Measurements from ENCODE around the gene PDE11A.

The PDE11A gene

DNA sequence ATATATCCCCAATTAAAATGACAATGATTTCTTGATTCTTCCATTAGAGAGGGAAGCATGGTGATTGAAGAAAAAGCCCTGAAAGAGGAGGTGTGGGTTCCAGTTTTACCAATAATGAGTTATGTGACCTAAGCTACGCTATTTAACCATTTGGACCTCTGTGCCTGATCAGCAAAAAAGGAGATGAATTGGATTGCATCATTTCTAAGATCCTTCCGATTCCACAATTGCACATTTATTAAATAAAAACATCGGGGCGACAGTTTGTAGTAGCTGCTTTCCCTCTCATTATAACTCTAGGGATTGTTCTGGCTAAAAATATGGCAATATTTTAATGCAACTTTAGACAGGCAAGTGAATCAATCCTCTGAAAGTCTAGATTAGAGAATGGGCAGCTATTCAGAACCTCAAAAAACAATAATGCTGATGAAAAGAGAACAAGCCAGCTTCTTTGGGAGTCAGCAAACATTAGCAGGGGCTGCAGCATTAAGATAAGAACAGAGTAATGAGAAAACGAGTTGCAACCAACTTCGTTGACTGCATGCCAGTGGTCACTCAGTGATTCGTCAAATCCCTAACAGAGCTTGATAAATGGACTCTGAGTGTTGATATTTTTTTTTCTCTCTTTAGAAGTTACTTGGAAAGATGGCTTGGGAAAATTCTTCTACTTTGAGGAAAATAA, 378.8 kb downstream of the PDE11A start:
- Histone ChIP-seq H3K27me3 (ENCODE audit: insufficient read depth, low read length) (no peaks in the 10 kb centered on the region), H3K4me3 (ENCODE audit: low read length) (no peak overlapping the region)

DNA sequence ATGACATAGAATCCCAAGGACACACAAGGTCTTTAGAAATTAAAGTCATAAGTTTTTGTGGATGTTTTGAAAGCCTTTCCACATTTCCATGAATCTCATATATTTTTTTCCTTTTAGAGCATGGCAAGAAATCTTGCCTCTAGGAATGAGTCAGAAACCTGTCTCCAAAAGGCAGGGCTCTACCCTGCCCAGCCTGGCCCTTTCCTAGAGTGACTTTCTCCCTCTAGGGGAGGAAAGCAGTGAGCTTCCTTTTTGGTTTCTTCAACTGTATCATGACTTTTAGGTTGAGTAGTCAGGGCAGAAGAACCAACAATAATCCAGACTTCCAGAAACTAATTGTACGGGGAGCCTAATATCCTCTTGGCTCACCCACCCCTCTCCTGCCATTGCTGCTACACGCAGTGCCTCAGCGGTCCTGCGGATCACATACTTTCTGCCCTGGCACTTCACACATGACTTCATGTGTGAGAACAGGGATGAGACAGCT, 379.8 kb downstream of the PDE11A start:
- Histone ChIP-seq H3K4me3 (ENCODE audit: low read length) (no peak overlapping the region), H2AFZ (ENCODE audit: low read depth, low read length) (no peak overlapping the region), H3K36me3 (ENCODE audit: insufficient read depth, low read length) (no peaks in the 10 kb centered on the region), H3K9me3 (ENCODE audit: low read length) (no peaks in the 10 kb centered on the region), H3K27me3 (ENCODE audit: insufficient read depth, low read length) (no peaks in the 10 kb centered on the region), H3K4me1 (ENCODE audit: insufficient read depth, low read length) (no peaks in the 10 kb centered on the region)

More for the DNA sequence above, 378.8 kb downstream of the PDE11A start:
- Histone ChIP-seq H3K4me1 (ENCODE audit: insufficient read depth, low read length) (no peaks in the 10 kb centered on the region), H3K9me3 (ENCODE audit: low read length) (no peaks in the 10 kb centered on the region), H3K36me3 (ENCODE audit: insufficient read depth, low read length) (no peaks in the 10 kb centered on the region), H2AFZ (ENCODE audit: low read depth, low read length) (no peak overlapping the region)

DNA sequence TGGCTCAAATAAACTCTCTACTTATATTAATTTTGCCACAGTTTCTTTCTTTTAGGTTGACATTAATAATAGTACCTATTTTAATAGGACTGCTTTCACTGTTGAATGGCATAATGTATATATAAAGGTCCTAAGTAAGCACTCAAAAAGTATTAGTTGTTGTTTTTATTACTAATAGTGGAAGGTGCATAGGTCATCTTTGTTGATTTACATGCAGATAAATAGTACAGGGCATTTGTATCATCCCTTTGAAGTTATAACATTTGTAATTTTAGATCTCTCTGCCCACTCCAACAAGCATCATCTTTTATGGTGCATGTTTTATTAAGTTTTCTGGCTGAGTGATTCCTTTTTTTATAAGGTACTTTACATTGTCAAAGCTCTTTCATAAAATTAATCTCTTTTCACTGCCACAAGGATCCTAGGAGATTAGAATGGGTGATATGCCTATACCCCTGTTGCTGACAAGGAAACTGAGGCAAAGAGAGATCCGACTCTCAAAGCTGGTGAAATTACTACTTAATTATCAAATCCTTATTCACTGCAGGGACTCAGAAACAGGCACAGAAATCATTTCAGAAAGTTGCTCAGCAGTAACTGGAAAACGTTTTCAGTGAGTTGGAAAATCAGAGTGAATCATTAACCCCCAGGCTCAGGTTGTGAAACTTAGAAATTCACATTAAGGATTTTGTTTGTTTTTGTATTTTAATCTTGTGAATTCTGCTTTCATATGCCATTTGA, 380.4 kb downstream of the PDE11A start:
- no peaks in the 10 kb centered on the region for H3K9me3 ChIP-seq (ENCODE audit: low read length)
- no peaks in the 10 kb centered on the region for H3K4me1 ChIP-seq (ENCODE audit: insufficient read depth, low read length)
- H3K4me3 ChIP-seq (ENCODE audit: low read length), result no peak overlapping the region

DNA sequence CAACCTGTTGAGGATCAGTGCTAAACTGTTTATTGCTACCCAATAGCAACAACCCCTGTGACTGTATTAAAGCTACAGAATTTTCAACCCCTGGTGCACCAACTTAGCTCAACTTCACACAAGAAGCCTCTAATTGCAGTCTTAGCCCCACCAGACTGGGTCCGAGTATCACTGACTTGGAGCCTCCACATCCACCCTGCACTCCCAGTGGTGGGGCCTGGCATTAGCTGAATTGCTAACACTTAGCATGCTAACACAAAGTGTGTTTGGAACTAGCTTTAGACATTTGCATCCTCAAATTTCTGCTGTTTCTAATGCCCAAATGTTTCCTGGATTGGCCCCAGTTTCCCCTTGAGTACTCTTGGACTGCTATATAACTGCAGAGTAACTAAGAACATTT, 381.4 kb downstream of the PDE11A start:
- Histone ChIP-seq H3K27me3 (ENCODE audit: insufficient read depth, low read length) (no peaks in the 10 kb centered on the region), H3K4me1 (ENCODE audit: insufficient read depth, low read length) (no peaks in the 10 kb centered on the region), H2AFZ (ENCODE audit: low read depth, low read length) (no peak overlapping the region), H3K36me3 (ENCODE audit: insufficient read depth, low read length) (no peaks in the 10 kb centered on the region), H3K9me3 (ENCODE audit: low read length) (no peaks in the 10 kb centered on the region), H3K4me3 (ENCODE audit: low read length) (no peak overlapping the region)

More for the DNA sequence above, 380.4 kb downstream of the PDE11A start:
- Histone ChIP-seq H2AFZ (ENCODE audit: low read depth, low read length) (no peak overlapping the region), H3K36me3 (ENCODE audit: insufficient read depth, low read length) (no peaks in the 10 kb centered on the region), H3K27me3 (ENCODE audit: insufficient read depth, low read length) (no peaks in the 10 kb centered on the region)

DNA sequence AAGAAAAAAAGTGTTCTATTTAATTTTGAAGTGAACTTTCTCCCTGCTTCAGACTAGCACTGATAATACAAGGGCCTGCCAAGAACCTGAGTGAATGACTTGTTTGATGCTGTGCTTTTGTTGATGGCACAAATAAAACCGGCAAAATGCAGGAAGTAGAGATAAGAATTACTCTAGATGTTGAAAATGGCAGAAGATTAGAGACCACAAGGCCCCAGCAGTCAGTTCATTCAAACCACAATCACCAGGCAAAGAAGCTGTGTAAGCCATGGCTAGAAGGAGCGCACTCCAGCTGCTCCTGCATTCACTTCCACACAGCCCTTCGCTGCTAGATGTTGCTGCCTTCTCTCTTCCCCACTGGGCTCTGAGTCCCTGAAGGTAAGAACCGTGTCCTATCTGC, 383.0 kb downstream of the PDE11A start:
- Histone ChIP-seq H3K4me3 (ENCODE audit: low read length) (no peak overlapping the region), H3K4me1 (ENCODE audit: insufficient read depth, low read length) (no peaks in the 10 kb centered on the region), H2AFZ (ENCODE audit: low read depth, low read length) (no peak overlapping the region), H3K9me3 (ENCODE audit: low read length) (no peaks in the 10 kb centered on the region), H3K36me3 (ENCODE audit: insufficient read depth, low read length) (no peaks in the 10 kb centered on the region), H3K27me3 (ENCODE audit: insufficient read depth, low read length) (no peaks in the 10 kb centered on the region)

DNA sequence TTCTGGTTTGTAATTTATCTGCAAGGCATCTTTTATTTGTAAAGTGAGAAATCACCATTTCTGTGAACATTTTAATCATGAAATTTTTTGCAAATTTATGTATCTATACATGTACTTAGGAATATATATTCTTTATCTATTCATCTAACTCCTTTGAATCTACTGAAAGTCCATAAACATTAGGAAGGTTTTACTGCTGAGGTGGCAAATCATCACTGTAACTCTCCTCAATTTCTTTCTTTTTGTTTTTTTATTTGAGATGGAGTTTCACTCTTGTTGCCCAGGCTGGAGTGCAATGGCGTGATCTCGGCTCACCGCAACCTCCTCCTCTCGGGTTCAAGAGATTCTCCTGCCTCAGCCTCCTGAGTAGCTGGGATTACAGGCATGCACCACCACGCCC, 383.7 kb downstream of the PDE11A start:
- H3K27me3 ChIP-seq (ENCODE audit: insufficient read depth, low read length), result no peaks in the 10 kb centered on the region
- no peak overlapping the region for H3K4me3 ChIP-seq (ENCODE audit: low read length)
- no peaks in the 10 kb centered on the region for H3K9me3 ChIP-seq (ENCODE audit: low read length)
- no peaks in the 10 kb centered on the region for H3K4me1 ChIP-seq (ENCODE audit: insufficient read depth, low read length)
- H2AFZ ChIP-seq (ENCODE audit: low read depth, low read length), result no peak overlapping the region
- H3K36me3 ChIP-seq (ENCODE audit: insufficient read depth, low read length), result no peaks in the 10 kb centered on the region

DNA sequence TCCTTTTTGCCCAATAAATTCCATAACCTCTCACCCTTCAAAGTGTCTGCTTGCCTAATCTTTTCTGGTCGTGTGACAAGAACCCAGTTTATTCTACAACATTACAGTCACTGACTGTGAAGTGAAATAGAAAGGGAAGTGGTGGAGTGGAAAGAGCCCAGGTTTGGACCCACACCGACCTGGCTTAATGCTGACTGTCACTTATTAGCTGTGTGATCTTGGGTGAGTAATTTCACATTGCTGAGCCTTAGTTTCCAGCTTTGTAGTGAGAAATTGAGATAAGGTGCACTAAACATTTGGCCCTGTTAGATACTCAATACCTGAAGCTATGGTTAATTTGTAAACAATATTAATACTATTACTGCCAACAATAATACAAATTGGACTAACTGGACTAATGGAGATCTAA, 388.9 kb downstream of the PDE11A start:
- Histone ChIP-seq H3K36me3 (ENCODE audit: insufficient read depth, low read length) (no peaks in the 10 kb centered on the region), H3K4me3 (ENCODE audit: low read length) (no peak overlapping the region)

DNA sequence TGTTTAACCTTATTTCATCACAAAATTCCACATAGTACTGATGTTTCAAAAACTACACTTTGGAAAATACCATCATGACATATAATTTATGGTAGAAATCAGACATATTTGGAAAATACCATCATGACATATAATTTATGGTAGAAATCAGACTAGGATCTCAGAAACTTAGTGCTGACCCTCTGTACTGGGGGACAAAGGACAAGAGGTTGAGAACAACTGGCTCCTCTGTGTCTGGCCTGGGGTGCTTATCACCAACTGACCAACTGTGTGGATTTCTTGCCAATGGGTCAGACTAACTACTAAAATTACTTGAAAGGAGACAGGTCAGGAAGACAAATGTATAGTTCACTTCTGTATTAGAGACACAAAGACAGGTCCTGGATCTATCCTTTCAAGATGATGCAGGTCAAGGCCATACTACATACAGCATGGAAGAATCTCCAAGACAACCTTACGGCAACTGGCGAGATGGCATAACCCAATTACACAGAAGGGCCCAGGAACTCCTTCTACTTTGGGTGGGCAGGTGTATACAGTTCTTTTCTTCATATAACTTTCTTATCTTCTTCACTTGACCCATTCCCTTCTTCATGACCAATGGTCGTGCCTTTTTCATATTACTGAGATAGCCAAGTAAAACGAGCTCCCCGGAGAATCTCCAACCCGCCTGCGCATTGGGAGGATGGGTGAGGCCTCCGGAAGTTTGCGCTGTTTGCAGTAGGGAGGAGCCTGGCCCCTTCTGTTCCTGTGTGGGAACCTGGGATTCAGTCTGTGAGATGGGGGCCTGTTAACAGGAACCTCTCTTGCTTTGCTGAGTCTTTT, 389.5 kb downstream of the PDE11A start:
- Histone ChIP-seq H3K27me3 (ENCODE audit: insufficient read depth, low read length) (no peaks in the 10 kb centered on the region), H3K36me3 (ENCODE audit: insufficient read depth, low read length) (no peaks in the 10 kb centered on the region)

More for the DNA sequence above, 388.9 kb downstream of the PDE11A start:
- no peak overlapping the region for H2AFZ ChIP-seq (ENCODE audit: low read depth, low read length)
- H3K27me3 ChIP-seq (ENCODE audit: insufficient read depth, low read length), result no peaks in the 10 kb centered on the region
- H3K4me1 ChIP-seq (ENCODE audit: insufficient read depth, low read length), result peaks cover 5% of the 10 kb centered on the region
- H3K9me3 ChIP-seq (ENCODE audit: low read length), result no peaks in the 10 kb centered on the region

DNA sequence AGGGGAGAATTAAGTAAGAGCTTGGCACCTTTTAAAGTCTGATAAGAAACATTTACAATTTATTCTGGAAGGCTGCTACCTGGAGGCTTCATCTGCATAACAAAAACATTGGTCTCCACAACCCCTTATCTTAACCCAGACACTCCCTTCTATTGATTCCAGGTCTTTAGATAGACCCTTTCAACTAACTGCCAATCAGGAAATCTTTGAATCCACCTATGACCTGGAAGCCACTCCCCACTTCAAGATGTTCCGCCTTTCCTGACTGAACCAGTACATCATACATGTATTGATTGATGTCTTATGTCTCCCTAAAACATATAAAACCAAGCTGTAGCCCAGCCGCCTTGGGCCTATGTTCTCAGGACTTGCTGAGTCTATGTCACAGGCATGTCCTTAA, 390.6 kb downstream of the PDE11A start:
- no peaks in the 10 kb centered on the region for H3K27me3 ChIP-seq (ENCODE audit: insufficient read depth, low read length)
- no peaks in the 10 kb centered on the region for H3K9me3 ChIP-seq (ENCODE audit: low read length)
- peaks cover 5% of the 10 kb centered on the region for H3K4me1 ChIP-seq (ENCODE audit: insufficient read depth, low read length)
- no peak overlapping the region for H3K4me3 ChIP-seq (ENCODE audit: low read length)
- H2AFZ ChIP-seq (ENCODE audit: low read depth, low read length), result no peak overlapping the region
- no peaks in the 10 kb centered on the region for H3K36me3 ChIP-seq (ENCODE audit: insufficient read depth, low read length)

More for the DNA sequence above, 389.5 kb downstream of the PDE11A start:
- Histone ChIP-seq H3K4me1 (ENCODE audit: insufficient read depth, low read length) (peaks cover 5% of the 10 kb centered on the region), H3K4me3 (ENCODE audit: low read length) (no peak overlapping the region), H2AFZ (ENCODE audit: low read depth, low read length) (no peak overlapping the region), H3K9me3 (ENCODE audit: low read length) (no peaks in the 10 kb centered on the region)

DNA sequence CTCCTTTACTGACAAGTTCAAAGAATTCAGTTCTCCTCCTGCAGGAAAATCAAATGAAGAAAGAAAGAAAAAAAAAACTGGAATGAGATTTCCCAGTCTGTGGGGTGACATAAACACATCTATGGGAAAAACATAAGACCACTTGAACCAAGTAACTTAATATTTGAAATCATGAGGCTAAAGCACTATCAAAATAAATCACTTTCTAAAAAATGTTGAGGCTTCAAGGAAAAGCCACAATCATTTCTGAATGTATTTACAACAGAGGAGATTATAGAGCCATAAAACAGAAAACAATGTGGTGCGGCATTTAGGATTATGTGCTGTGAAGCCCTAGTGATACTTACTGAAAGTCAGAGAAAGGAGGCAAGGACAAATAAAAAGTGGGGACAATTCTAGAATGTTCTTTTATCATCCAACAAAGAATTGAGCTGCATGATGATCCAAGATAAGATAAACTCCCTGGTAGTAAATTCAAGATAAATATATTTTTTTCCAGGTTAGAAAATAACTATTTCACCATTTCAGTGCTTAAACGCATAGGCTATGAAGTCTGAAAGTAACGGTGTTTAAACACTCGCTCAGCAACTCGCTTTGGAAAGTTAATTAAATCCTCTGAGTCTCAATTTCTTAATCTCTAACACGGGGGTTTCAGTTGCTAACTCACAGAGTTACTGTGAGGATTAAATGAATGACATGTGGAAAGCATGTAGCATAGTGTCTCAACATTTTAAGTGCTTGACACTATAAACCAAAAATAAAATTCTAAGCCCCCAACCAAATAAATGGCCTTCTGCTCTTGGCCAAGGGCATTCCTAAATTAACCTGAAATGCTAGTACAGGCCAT, 391.5 kb downstream of the PDE11A start:
- no peaks in the 10 kb centered on the region for H3K9me3 ChIP-seq (ENCODE audit: low read length)
- H3K36me3 ChIP-seq (ENCODE audit: insufficient read depth, low read length), result no peaks in the 10 kb centered on the region
- no peaks in the 10 kb centered on the region for H3K27me3 ChIP-seq (ENCODE audit: insufficient read depth, low read length)
- H2AFZ ChIP-seq (ENCODE audit: low read depth, low read length), result peak overlapping the region; percentile 27
- H3K4me1 ChIP-seq (ENCODE audit: insufficient read depth, low read length), result peaks cover 9% of the 10 kb centered on the region
- H3K4me3 ChIP-seq (ENCODE audit: low read length), result no peak overlapping the region

DNA sequence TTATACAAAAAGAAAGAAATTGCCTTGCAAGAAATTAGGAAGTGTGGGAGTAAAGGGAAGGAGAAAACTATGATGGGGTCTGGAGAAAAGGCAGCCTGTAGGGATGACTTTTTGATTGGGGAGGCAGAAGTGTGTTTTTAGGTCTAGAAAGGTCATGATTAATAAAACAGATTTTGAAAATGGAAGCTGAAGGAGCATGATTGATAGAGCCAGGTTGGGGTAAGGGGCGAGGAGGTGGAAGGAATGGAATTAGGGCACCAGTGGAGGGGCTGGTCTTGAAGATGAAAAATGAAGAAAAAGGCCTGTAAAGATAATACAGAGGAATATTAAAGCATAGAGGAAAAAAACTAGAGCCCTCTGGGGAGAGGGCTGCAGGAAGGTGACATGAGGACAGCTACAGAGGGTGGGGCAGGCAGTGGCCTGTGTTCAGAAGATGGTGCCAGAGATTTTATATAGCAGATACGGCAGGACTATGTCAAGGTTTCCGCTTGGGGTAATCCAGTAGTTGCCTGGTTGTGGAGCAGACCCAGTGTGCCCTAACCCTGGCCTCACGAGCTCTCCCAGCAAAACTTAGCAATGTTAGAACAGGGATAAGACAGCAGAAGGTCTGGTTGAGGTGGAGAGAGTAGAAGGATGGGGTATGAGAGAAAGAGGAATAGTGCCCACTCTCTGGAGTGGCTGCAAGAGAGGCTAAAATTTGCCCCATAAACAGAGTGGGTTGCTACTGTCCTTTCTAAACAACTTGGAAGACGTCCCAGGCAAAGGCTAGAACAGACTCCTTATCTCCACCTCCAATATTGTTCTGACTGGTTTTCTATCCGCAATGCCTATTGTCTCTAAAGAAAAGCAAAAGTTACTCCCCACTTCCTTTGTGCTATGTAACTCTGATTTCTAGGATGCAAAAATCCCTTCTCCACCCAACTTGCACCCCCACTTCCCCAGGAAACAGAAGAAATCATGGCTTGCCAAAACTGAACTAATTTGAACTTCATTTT, 392.7 kb downstream of the PDE11A start:
- Histone ChIP-seq H3K27me3 (ENCODE audit: insufficient read depth, low read length) (no peaks in the 10 kb centered on the region), H3K9me3 (ENCODE audit: low read length) (no peaks in the 10 kb centered on the region), H2AFZ (ENCODE audit: low read depth, low read length) (no peak overlapping the region), H3K4me1 (ENCODE audit: insufficient read depth, low read length) (peaks cover 21% of the 10 kb centered on the region), H3K4me3 (ENCODE audit: low read length) (no peak overlapping the region), H3K36me3 (ENCODE audit: insufficient read depth, low read length) (no peaks in the 10 kb centered on the region)
